WTC11 (cell line): ENCODE results near the gene HDLBP. TPM values are rescaled to one million over a fixed set of nuclear protein-coding genes. Genes with fewer than 3 reads are reported as not detected.

Experiments used
- ATAC-seq: fragments of 200-7000 bp; cut with Tn5 transposase; 2 replicates; pipeline ENCODE4 v1.10.0; 2021; ENCODE audit warnings: mild to moderate bottlenecking, moderate library complexity
- CTCF ChIA-PET: fragments of 300-600 bp; sonication (Branson Sonifier 250); formaldehyde crosslinking; loops from one replicate; lab custom pipeline; 2021; ENCODE audit warnings: antibody characterized with exemption; lab: Charles Lee
- POLR2A ChIA-PET: fragments of 350-600 bp; sonication (Branson Sonifier 250); formaldehyde crosslinking; loops from one replicate; lab custom pipeline; 2021; ENCODE audit warnings: antibody characterized with exemption; lab: Charles Lee
- DNase-seq: peaks from one replicate; pipeline ENCODE4 v3.0.0; 2021; ENCODE audit warnings: low spot score
- H3K27ac Mint-ChIP-seq: 2 replicates; pipeline ENCODE4 v1.8.0; 2021; ENCODE audit warnings: mixed read lengths
- H3K27me3 Mint-ChIP-seq: 2 replicates; pipeline ENCODE4 v1.8.0; 2021; ENCODE audit warnings: low read depth, mild to moderate bottlenecking, moderate library complexity, mixed read lengths
- H3K36me3 Mint-ChIP-seq: 2 replicates; pipeline ENCODE4 v1.8.0; 2021; ENCODE audit warnings: mixed read lengths
- H3K4me1 Mint-ChIP-seq: 2 replicates; pipeline ENCODE4 v1.8.0; 2022; ENCODE audit warnings: mixed read lengths
- H3K4me3 Mint-ChIP-seq: 2 replicates; pipeline ENCODE4 v1.8.0; 2021; ENCODE audit warnings: mild to moderate bottlenecking, moderate library complexity, mixed read lengths
- H3K9me3 Mint-ChIP-seq: 2 replicates; pipeline ENCODE4 v1.8.0; 2021; ENCODE audit warnings: mixed read lengths
- IRF2 ChIP-seq: sonication (generic); formaldehyde crosslinking; IDR thresholded peaks from 2 replicates; pipeline ENCODE4 v1.8.0; 2022; ENCODE audit warnings: low read depth, missing genetic modification reagents, borderline replicate concordance
- NFYB ChIP-seq: sonication (generic); formaldehyde crosslinking; conservative IDR thresholded peaks from 2 replicates; pipeline ENCODE4 v1.8.0; 2022; ENCODE audit warnings: low read depth, missing genetic modification reagents
- RORB ChIP-seq: fragments of 250-450 bp; sonication (Bioruptor Pico); IDR thresholded peaks from 2 replicates; pipeline ENCODE4 v1.9.0; 2021; ENCODE audit warnings: mild to moderate bottlenecking
- SP1 ChIP-seq: sonication (generic); formaldehyde crosslinking; conservative IDR thresholded peaks from 2 replicates; pipeline ENCODE4 v1.8.1; 2022; ENCODE audit warnings: missing genetic modification reagents
- total RNA-seq: library from RNA; stranded (reverse); gene quantifications from 3 replicates; pipeline ENCODE4 v1.2.3, GENCODE V29; 2021
- TF ChIP-seq, protein P1 (sequence below): fragments of 250-450 bp; sonication (Bioruptor Pico); IDR thresholded peaks from 2 replicates; pipeline ENCODE4 v1.9.0; 2021; ENCODE audit warnings: mild to moderate bottlenecking
- TF ChIP-seq, protein P2 (sequence below): sonication (generic); formaldehyde crosslinking; IDR thresholded peaks from 2 replicates; pipeline ENCODE4 v1.8.1; 2022; ENCODE audit warnings: mild to moderate bottlenecking, moderate library complexity, missing genetic modification reagents
- TF ChIP-seq, protein P3 (sequence below): fragments of 250-450 bp; sonication (Bioruptor Pico); IDR thresholded peaks from 2 replicates; pipeline ENCODE4 v1.9.0; 2021; ENCODE audit warnings: mild to moderate bottlenecking, borderline replicate concordance
- TF ChIP-seq, protein P4 (sequence below): sonication (generic); formaldehyde crosslinking; IDR thresholded peaks from 2 replicates; pipeline ENCODE4 v1.8.1; 2023; ENCODE audit warnings: mild to moderate bottlenecking, missing genetic modification reagents
- TF ChIP-seq, protein P5 (sequence below): sonication (generic); formaldehyde crosslinking; IDR thresholded peaks from 2 replicates; pipeline ENCODE4 v1.8.0; 2023; ENCODE audit warnings: missing genetic modification reagents, mild to moderate bottlenecking, borderline replicate concordance

HDLBP gene
- total RNA-seq, 1 experiment from 2014 or later = 368 TPM

DNA sequence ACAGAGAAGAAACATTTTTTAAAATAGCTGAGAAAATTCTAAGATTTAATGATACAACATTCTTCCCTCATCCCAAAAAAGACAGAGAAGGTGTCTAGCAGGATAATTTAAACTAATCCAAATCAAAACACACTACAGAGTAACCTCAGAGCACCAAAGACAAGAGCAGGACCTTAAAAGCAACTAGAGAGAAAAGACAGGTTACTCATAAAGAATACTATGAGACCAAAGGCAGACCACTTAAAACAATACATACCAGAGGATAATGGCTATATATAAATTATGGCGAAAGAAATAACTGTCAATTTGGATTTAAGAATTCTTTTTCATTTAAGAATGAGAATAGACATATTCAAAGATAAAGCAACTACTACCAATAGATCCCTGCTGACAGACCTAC is 40.0 kb downstream of the HDLBP start:
- Mint-ChIP-seq H3K36me3 (no peaks in the 10 kb centered on the region), H3K27ac (no peak overlapping the region)
- TF ChIP-seq SP1 (CRISPR knock-in tag) (no peak), RORB (CRISPR knock-in tag) (no peak), NFYB (CRISPR knock-in tag) (no peak)
- TF ChIP-seq, protein P1, sequence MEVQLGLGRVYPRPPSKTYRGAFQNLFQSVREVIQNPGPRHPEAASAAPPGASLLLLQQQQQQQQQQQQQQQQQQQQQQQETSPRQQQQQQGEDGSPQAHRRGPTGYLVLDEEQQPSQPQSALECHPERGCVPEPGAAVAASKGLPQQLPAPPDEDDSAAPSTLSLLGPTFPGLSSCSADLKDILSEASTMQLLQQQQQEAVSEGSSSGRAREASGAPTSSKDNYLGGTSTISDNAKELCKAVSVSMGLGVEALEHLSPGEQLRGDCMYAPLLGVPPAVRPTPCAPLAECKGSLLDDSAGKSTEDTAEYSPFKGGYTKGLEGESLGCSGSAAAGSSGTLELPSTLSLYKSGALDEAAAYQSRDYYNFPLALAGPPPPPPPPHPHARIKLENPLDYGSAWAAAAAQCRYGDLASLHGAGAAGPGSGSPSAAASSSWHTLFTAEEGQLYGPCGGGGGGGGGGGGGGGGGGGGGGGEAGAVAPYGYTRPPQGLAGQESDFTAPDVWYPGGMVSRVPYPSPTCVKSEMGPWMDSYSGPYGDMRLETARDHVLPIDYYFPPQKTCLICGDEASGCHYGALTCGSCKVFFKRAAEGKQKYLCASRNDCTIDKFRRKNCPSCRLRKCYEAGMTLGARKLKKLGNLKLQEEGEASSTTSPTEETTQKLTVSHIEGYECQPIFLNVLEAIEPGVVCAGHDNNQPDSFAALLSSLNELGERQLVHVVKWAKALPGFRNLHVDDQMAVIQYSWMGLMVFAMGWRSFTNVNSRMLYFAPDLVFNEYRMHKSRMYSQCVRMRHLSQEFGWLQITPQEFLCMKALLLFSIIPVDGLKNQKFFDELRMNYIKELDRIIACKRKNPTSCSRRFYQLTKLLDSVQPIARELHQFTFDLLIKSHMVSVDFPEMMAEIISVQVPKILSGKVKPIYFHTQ (CRISPR knock-in tag) = no peak
- TF ChIP-seq, protein P2, sequence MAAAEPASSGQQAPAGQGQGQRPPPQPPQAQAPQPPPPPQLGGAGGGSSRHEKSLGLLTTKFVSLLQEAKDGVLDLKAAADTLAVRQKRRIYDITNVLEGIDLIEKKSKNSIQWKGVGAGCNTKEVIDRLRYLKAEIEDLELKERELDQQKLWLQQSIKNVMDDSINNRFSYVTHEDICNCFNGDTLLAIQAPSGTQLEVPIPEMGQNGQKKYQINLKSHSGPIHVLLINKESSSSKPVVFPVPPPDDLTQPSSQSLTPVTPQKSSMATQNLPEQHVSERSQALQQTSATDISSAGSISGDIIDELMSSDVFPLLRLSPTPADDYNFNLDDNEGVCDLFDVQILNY (CRISPR knock-in tag) = no peak
- TF ChIP-seq, protein P3, sequence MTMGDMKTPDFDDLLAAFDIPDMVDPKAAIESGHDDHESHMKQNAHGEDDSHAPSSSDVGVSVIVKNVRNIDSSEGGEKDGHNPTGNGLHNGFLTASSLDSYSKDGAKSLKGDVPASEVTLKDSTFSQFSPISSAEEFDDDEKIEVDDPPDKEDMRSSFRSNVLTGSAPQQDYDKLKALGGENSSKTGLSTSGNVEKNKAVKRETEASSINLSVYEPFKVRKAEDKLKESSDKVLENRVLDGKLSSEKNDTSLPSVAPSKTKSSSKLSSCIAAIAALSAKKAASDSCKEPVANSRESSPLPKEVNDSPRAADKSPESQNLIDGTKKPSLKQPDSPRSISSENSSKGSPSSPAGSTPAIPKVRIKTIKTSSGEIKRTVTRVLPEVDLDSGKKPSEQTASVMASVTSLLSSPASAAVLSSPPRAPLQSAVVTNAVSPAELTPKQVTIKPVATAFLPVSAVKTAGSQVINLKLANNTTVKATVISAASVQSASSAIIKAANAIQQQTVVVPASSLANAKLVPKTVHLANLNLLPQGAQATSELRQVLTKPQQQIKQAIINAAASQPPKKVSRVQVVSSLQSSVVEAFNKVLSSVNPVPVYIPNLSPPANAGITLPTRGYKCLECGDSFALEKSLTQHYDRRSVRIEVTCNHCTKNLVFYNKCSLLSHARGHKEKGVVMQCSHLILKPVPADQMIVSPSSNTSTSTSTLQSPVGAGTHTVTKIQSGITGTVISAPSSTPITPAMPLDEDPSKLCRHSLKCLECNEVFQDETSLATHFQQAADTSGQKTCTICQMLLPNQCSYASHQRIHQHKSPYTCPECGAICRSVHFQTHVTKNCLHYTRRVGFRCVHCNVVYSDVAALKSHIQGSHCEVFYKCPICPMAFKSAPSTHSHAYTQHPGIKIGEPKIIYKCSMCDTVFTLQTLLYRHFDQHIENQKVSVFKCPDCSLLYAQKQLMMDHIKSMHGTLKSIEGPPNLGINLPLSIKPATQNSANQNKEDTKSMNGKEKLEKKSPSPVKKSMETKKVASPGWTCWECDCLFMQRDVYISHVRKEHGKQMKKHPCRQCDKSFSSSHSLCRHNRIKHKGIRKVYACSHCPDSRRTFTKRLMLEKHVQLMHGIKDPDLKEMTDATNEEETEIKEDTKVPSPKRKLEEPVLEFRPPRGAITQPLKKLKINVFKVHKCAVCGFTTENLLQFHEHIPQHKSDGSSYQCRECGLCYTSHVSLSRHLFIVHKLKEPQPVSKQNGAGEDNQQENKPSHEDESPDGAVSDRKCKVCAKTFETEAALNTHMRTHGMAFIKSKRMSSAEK (CRISPR knock-in tag) = no peak
- TF ChIP-seq, protein P4, sequence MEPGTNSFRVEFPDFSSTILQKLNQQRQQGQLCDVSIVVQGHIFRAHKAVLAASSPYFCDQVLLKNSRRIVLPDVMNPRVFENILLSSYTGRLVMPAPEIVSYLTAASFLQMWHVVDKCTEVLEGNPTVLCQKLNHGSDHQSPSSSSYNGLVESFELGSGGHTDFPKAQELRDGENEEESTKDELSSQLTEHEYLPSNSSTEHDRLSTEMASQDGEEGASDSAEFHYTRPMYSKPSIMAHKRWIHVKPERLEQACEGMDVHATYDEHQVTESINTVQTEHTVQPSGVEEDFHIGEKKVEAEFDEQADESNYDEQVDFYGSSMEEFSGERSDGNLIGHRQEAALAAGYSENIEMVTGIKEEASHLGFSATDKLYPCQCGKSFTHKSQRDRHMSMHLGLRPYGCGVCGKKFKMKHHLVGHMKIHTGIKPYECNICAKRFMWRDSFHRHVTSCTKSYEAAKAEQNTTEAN (CRISPR knock-in tag) = no peak
- TF ChIP-seq, protein P5, sequence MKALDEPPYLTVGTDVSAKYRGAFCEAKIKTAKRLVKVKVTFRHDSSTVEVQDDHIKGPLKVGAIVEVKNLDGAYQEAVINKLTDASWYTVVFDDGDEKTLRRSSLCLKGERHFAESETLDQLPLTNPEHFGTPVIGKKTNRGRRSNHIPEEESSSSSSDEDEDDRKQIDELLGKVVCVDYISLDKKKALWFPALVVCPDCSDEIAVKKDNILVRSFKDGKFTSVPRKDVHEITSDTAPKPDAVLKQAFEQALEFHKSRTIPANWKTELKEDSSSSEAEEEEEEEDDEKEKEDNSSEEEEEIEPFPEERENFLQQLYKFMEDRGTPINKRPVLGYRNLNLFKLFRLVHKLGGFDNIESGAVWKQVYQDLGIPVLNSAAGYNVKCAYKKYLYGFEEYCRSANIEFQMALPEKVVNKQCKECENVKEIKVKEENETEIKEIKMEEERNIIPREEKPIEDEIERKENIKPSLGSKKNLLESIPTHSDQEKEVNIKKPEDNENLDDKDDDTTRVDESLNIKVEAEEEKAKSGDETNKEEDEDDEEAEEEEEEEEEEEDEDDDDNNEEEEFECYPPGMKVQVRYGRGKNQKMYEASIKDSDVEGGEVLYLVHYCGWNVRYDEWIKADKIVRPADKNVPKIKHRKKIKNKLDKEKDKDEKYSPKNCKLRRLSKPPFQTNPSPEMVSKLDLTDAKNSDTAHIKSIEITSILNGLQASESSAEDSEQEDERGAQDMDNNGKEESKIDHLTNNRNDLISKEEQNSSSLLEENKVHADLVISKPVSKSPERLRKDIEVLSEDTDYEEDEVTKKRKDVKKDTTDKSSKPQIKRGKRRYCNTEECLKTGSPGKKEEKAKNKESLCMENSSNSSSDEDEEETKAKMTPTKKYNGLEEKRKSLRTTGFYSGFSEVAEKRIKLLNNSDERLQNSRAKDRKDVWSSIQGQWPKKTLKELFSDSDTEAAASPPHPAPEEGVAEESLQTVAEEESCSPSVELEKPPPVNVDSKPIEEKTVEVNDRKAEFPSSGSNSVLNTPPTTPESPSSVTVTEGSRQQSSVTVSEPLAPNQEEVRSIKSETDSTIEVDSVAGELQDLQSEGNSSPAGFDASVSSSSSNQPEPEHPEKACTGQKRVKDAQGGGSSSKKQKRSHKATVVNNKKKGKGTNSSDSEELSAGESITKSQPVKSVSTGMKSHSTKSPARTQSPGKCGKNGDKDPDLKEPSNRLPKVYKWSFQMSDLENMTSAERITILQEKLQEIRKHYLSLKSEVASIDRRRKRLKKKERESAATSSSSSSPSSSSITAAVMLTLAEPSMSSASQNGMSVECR (CRISPR knock-in tag) = no peak

DNA sequence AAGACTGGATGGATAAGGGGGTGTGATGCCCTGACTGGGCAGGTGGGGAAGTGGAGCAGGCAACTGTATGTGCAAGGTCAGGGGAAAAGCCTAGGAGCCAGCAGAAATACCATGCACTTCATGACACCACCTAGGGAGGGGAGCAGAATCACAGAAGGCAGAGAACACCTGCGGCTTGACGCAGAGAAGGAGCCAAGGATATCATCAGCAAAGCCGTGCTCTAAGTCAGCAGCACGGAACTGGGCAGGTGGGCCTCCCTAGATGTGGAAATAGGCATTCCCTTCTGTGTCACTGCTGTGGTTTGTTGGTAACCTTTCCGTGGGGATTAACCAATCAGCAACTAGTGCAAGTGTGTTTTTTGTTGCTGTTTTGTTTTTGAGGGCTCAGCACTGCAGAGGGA is 41.3 kb downstream of the HDLBP start:
- POLR2A ChIA-PET = no interaction called here
- no peak for DNase-seq
- H3K36me3 Mint-ChIP-seq = no peaks in the 10 kb centered on the region
- H3K27me3 Mint-ChIP-seq = no peaks in the 10 kb centered on the region
- CTCF ChIA-PET = no interaction called here
- peak overlapping the region; percentile 38; the same call in 1 of the 2 replicates for H3K27ac Mint-ChIP-seq
- no peak for TF ChIP-seq IRF2 (CRISPR knock-in tag)
- TF ChIP-seq, all 79 proteins: peak for 0
- H3K4me3 Mint-ChIP-seq = no peak overlapping the region
- no peak; the same call in 1 of the 2 replicates for ATAC-seq
- peaks cover 13% of the 10 kb centered on the region; the same call in 1 of the 2 replicates for H3K9me3 Mint-ChIP-seq
- peaks cover 21% of the 10 kb centered on the region for H3K4me1 Mint-ChIP-seq

More for the DNA sequence above, 40.0 kb downstream of the HDLBP start:
- Mint-ChIP-seq H3K4me3 (no peak overlapping the region), H3K4me1 (peaks cover 31% of the 10 kb centered on the region), H3K9me3 (peaks cover 13% of the 10 kb centered on the region; the same call in 1 of the 2 replicates), H3K27me3 (no peaks in the 10 kb centered on the region)
- CTCF ChIA-PET = no interaction called here
- POLR2A ChIA-PET = no interaction called here
- ATAC-seq (no peak), DNase-seq (no peak)
